ENCODE measurements around the gene WIPF3.
A peak's percentile ranks its signal among the peaks of the same experiment; 100 is the strongest.
"Not testable (repeated sequence)": the region's sequence is repeated elsewhere in the genome, so short reads cannot be mapped to it uniquely, and the experiment has no call there.

The WIPF3 gene

GRCh38 chr7:29956487-29956836, 150.2 kb downstream of the WIPF3 start:
- Mint-ChIP-seq H3K9me3 (peaks cover 0 to under 1% of the 10 kb centered on the region in 2 donors), H3K4me1 (peaks cover 32% of the 10 kb centered on the region), H3K27ac (peak overlapping the region in 1 of 2 donors; percentile 17), H3K27me3 (no peaks in the 10 kb centered on the region), H3K4me3 (peak overlapping the region; percentile 16 to 48)
- DNase-seq (no peak), ATAC-seq (peak; percentile 35)

GRCh38 chr7:29957521-29958310, 151.4 kb downstream of the WIPF3 start:
- Mint-ChIP-seq H3K9me3 (no peaks in the 10 kb centered on the region), H3K4me1 (peaks cover 32% of the 10 kb centered on the region), H3K27ac (peak overlapping the region; percentile 38 to 74), H3K27me3 (no peaks in the 10 kb centered on the region), H3K4me3 (no peak overlapping the region)
- DNase-seq = no peak
- no peak for ATAC-seq

- Mint-ChIP-seq H3K4me3 (no peak overlapping the region), H3K27ac (no peak overlapping the region), H3K9me3 (no peaks in the 10 kb centered on the region), H3K4me1 (peaks cover 26% of the 10 kb centered on the region), H3K27me3 (no peaks in the 10 kb centered on the region)
- DNase-seq (no peak), ATAC-seq (no peak)
Observed at GRCh38 chr7:29958667-29959358, 152.5 kb downstream of the WIPF3 start.

GRCh38 chr7:29961611-29962010, 155.3 kb downstream of the WIPF3 start:
- H3K9me3 Mint-ChIP-seq, H3K27ac Mint-ChIP-seq, ATAC-seq, H3K27me3 Mint-ChIP-seq, DNase-seq, H3K4me3 Mint-ChIP-seq: not testable (repeated sequence)
- peaks cover 10% of the 10 kb centered on the region for H3K4me1 Mint-ChIP-seq

GRCh38 chr7:29962035-29962434, 155.7 kb downstream of the WIPF3 start:
- Mint-ChIP-seq H3K9me3 (no peaks in the 10 kb centered on the region), H3K4me1 (peaks cover 6% of the 10 kb centered on the region), H3K27ac (no peak overlapping the region), H3K27me3 (no peaks in the 10 kb centered on the region), H3K4me3 (no peak overlapping the region)
- no peak for ATAC-seq
- DNase-seq = no peak

- Mint-ChIP-seq H3K4me3 (no peak overlapping the region), H3K4me1 (peaks cover 7% of the 10 kb centered on the region), H3K27me3 (no peaks in the 10 kb centered on the region), H3K9me3 (no peaks in the 10 kb centered on the region), H3K27ac (peak overlapping the region in 1 of 2 donors; percentile 5)
- ATAC-seq = no peak
- no peak for DNase-seq
Observed at GRCh38 chr7:29965030-29965429, 158.7 kb downstream of the WIPF3 start.
